GM19240 (cell line): ENCODE data around the gene SYNDIG1.

ENCODE experiments used
- DNase-seq: peaks from one replicate; pipeline ENCODE4 v3.0.0; 2011; ENCODE audit warnings: low spot score; ENCODE audit not compliant: insufficient read length

Gene SYNDIG1

GRCh38 chr20:24470746-24471582 is 1.5 kb downstream of the SYNDIG1 start:
- DNase-seq, result no peak

- no peak for DNase-seq
These were observed 3.0 kb downstream of the SYNDIG1 start for GRCh38 chr20:24472426-24472825.

GRCh38 chr20:24473435-24474223 is 4.2 kb downstream of the SYNDIG1 start:
- DNase-seq, result no peak

- DNase-seq, result no peak
These were observed 8.6 kb downstream of the SYNDIG1 start for GRCh38 chr20:24477831-24478547.

GRCh38 chr20:24478584-24478983 is 9.2 kb downstream of the SYNDIG1 start:
- DNase-seq, result no peak

- DNase-seq, result no peak
These were observed 9.7 kb downstream of the SYNDIG1 start for GRCh38 chr20:24479106-24479505.

GRCh38 chr20:24479595-24479994 is 10.2 kb downstream of the SYNDIG1 start:
- DNase-seq, result no peak

- DNase-seq, result no peak
These were observed 11.1 kb downstream of the SYNDIG1 start for GRCh38 chr20:24480509-24480908.

GRCh38 chr20:24481173-24481572 is 11.7 kb downstream of the SYNDIG1 start:
- DNase-seq, result no peak

GRCh38 chr20:24483435-24484080 is 14.1 kb downstream of the SYNDIG1 start:
- no peak for DNase-seq

- no peak for DNase-seq
These were observed 14.6 kb downstream of the SYNDIG1 start for GRCh38 chr20:24484081-24484450.

- DNase-seq, result no peak
These were observed 16.6 kb downstream of the SYNDIG1 start for GRCh38 chr20:24485981-24486380.

GRCh38 chr20:24487240-24487639 is 17.8 kb downstream of the SYNDIG1 start:
- no peak for DNase-seq

GRCh38 chr20:24487648-24488047 is 18.2 kb downstream of the SYNDIG1 start:
- no peak for DNase-seq

GRCh38 chr20:24488064-24488799 is 18.8 kb downstream of the SYNDIG1 start:
- no peak for DNase-seq

- no peak for DNase-seq
These were observed 19.4 kb downstream of the SYNDIG1 start for GRCh38 chr20:24488800-24489175.

GRCh38 chr20:24489193-24489592 is 19.8 kb downstream of the SYNDIG1 start:
- no peak for DNase-seq

GRCh38 chr20:24489631-24490260 is 20.3 kb downstream of the SYNDIG1 start:
- no peak for DNase-seq

- DNase-seq, result no peak
These were observed 21.2 kb downstream of the SYNDIG1 start for GRCh38 chr20:24490598-24490997.

- DNase-seq, result no peak
These were observed 21.8 kb downstream of the SYNDIG1 start for GRCh38 chr20:24491041-24491756.
